D721Med (cell line): ENCODE measurements around the gene GSG1L.

Experiments
- DNase-seq: peaks from one replicate; pipeline ENCODE4 v3.0.0; 2011; ENCODE audit warnings: low spot score; ENCODE audit not compliant: insufficient read length
- FAIRE-seq: peaks from 2 replicates; lab custom pipeline; 2011; peaks lifted over from hg19 to GRCh38; lab: Jason Lieb, UNC
- CTCF ChIP-seq: IDR thresholded peaks from 2 replicates; pipeline ENCODE4 v1.5.1; 2012; ENCODE audit warnings: mild to moderate bottlenecking, control low read depth; ENCODE audit not compliant: insufficient read depth; ENCODE audit errors: missing control alignments

The GSG1L gene

GRCh38 chr16:28019218-28019617, 44.3 kb downstream of the GSG1L start:
- DNase-seq (no peak), FAIRE-seq (no peak)
- no peak for TF ChIP-seq CTCF

GRCh38 chr16:28014851-28015250, 48.7 kb downstream of the GSG1L start:
- DNase-seq (no peak), FAIRE-seq (no peak)
- TF ChIP-seq CTCF: no peak

DNA sequence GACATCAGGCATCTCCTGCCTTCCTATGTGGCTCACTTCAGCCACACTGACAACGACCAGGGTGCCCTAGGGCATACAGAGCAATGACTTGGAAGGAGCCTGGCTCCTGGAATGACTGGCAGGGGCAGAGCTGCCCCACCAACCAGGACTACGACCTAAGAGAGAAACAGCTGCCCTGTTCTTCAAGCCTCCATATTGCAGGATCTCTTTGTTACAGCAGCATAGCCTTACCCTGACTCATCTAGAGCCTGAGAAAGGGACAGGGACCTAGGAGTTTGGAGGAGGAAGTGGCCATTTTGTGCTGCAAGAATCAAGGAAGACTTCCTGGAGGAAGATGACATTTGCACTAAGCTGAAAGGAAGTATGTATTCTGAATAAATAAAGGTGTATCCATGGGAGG, 49.6 kb downstream of the GSG1L start:
- TF ChIP-seq CTCF: no peak
- DNase-seq (no peak), FAIRE-seq (no peak)

GRCh38 chr16:28013392-28013791, 50.1 kb downstream of the GSG1L start:
- FAIRE-seq (no peak), DNase-seq (no peak)
- no peak for TF ChIP-seq CTCF

GRCh38 chr16:28011971-28012445, 51.5 kb downstream of the GSG1L start:
- DNase-seq (no peak), FAIRE-seq (no peak)
- no peak for TF ChIP-seq CTCF

GRCh38 chr16:28011223-28011622, 52.3 kb downstream of the GSG1L start:
- no peak for DNase-seq
- no peak for TF ChIP-seq CTCF

GRCh38 chr16:28010671-28011070, 52.8 kb downstream of the GSG1L start:
- DNase-seq: no peak
- FAIRE-seq: no peak
- TF ChIP-seq CTCF: no peak

More at GRCh38 chr16:28011223-28011622, 52.3 kb downstream of the GSG1L start:
- FAIRE-seq: no peak
